ENCODE data around the gene HECW1.

GRCh38 chr7:43431020-43431595 lies 318.7 kb downstream of the HECW1 start:
- TF ChIP-seq SALL2 (tag by site-specific recombination; IDR thresholded peaks at IDR 0.05; ENCODE audit: borderline replicate concordance), result no peak
- no peak for TF ChIP-seq CTCF (tag by site-specific recombination; IDR thresholded peaks at IDR 0.05)
- no peak for TF ChIP-seq ZBTB1 (tag by site-specific recombination; IDR thresholded peaks at IDR 0.05)
- no peak for TF ChIP-seq ZNF623 (tag by site-specific recombination; IDR thresholded peaks at IDR 0.05)
- no peak for TF ChIP-seq GLI4 (tag by site-specific recombination; IDR thresholded peaks at IDR 0.05)
- no peak for TF ChIP-seq PRDM4 (tag by site-specific recombination; IDR thresholded peaks at IDR 0.05)
- TF ChIP-seq ZBTB49 (tag by site-specific recombination; IDR thresholded peaks at IDR 0.05; ENCODE audit: low read depth), result no peak
- no peak for TF ChIP-seq ZNF747 (tag by site-specific recombination; IDR thresholded peaks at IDR 0.05)
- no peak for TF ChIP-seq ZNF133 (tag by site-specific recombination; IDR thresholded peaks at IDR 0.05)
- no peak for TF ChIP-seq ZNF398 (tag by site-specific recombination; IDR thresholded peaks at IDR 0.05)
- TF ChIP-seq ZNF174 (tag by site-specific recombination; IDR thresholded peaks at IDR 0.05), result no peak
